ENCODE data around the gene ATG16L2. TPM values are rescaled to one million over a fixed set of nuclear protein-coding genes. Genes with fewer than 3 reads are reported as not detected.

The ATG16L2 gene
- total and polyA plus RNA-seq, 9 of the 15 experiments (the other 6 are each of a cell fraction or from before 2014, with no cell fraction given), result 0.18 to 11.2 (median 6.2) TPM

GRCh38 chr11:72776844-72777754 is 37.1 kb upstream of the ATG16L2 start (continued):
- TF ChIP-seq PYGO2 (tag; IDR thresholded peaks at IDR 0.05), result no peak
- TF ChIP-seq FOXP1 (CRISPR knock-in tag; IDR thresholded peaks at IDR 0.05), result peak; percentile 44; the same call in 1 of the 2 replicates
- TF ChIP-seq, protein P1, sequence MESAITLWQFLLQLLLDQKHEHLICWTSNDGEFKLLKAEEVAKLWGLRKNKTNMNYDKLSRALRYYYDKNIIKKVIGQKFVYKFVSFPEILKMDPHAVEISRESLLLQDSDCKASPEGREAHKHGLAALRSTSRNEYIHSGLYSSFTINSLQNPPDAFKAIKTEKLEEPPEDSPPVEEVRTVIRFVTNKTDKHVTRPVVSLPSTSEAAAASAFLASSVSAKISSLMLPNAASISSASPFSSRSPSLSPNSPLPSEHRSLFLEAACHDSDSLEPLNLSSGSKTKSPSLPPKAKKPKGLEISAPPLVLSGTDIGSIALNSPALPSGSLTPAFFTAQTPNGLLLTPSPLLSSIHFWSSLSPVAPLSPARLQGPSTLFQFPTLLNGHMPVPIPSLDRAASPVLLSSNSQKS (CRISPR knock-in tag; IDR thresholded peaks at IDR 0.05), result no peak
- TF ChIP-seq BHLHE40 (IDR thresholded peaks at IDR 0.05; ENCODE audit: low read length), result peak; percentile 88
- TF ChIP-seq JUN (IDR thresholded peaks at IDR 0.05; ENCODE audit: borderline replicate concordance, low read depth, low read length), result no peak; the same call in 1 of the 2 replicates
- TF ChIP-seq JUN (CRISPR knock-in tag; IDR thresholded peaks at IDR 0.05; ENCODE audit: borderline replicate concordance), result 0 out of 2 replicates have a peak, but pooled peaks have one; percentile 59
- no peak for TF ChIP-seq ZNF24 (IDR thresholded peaks at IDR 0.05)
- TF ChIP-seq CBX2 (IDR thresholded peaks at IDR 0.05; ENCODE audit: insufficient read depth, low read length, poor library complexity, severe bottlenecking), result no peak
- TF ChIP-seq, protein P2, sequence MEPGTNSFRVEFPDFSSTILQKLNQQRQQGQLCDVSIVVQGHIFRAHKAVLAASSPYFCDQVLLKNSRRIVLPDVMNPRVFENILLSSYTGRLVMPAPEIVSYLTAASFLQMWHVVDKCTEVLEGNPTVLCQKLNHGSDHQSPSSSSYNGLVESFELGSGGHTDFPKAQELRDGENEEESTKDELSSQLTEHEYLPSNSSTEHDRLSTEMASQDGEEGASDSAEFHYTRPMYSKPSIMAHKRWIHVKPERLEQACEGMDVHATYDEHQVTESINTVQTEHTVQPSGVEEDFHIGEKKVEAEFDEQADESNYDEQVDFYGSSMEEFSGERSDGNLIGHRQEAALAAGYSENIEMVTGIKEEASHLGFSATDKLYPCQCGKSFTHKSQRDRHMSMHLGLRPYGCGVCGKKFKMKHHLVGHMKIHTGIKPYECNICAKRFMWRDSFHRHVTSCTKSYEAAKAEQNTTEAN (CRISPR knock-in tag; IDR thresholded peaks at IDR 0.05), result no peak
- TF ChIP-seq, protein P3, sequence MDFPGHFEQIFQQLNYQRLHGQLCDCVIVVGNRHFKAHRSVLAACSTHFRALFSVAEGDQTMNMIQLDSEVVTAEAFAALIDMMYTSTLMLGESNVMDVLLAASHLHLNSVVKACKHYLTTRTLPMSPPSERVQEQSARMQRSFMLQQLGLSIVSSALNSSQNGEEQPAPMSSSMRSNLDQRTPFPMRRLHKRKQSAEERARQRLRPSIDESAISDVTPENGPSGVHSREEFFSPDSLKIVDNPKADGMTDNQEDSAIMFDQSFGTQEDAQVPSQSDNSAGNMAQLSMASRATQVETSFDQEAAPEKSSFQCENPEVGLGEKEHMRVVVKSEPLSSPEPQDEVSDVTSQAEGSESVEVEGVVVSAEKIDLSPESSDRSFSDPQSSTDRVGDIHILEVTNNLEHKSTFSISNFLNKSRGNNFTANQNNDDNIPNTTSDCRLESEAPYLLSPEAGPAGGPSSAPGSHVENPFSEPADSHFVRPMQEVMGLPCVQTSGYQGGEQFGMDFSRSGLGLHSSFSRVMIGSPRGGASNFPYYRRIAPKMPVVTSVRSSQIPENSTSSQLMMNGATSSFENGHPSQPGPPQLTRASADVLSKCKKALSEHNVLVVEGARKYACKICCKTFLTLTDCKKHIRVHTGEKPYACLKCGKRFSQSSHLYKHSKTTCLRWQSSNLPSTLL (IDR thresholded peaks at IDR 0.05), result no peak
- TF ChIP-seq NR0B1 (IDR thresholded peaks at IDR 0.05; ENCODE audit: partially characterized antibody), result no peak
- peak in 1 of 2 experiments; percentile 26; a peak in 1 of 4 replicates for TF ChIP-seq RCOR1 (IDR thresholded peaks at IDR 0.05; ENCODE audit: borderline replicate concordance in 1 of 2, low read depth in 2 of 2, low read length in 2 of 2)
- TF ChIP-seq TBP (optimal IDR thresholded peaks at IDR 0.05; ENCODE audit: low read depth, low read length), result peak; percentile 11
- TF ChIP-seq, protein P4, sequence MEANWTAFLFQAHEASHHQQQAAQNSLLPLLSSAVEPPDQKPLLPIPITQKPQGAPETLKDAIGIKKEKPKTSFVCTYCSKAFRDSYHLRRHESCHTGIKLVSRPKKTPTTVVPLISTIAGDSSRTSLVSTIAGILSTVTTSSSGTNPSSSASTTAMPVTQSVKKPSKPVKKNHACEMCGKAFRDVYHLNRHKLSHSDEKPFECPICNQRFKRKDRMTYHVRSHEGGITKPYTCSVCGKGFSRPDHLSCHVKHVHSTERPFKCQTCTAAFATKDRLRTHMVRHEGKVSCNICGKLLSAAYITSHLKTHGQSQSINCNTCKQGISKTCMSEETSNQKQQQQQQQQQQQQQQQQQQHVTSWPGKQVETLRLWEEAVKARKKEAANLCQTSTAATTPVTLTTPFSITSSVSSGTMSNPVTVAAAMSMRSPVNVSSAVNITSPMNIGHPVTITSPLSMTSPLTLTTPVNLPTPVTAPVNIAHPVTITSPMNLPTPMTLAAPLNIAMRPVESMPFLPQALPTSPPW (CRISPR knock-in tag; IDR thresholded peaks at IDR 0.05), result no peak; the same call in 1 of the 2 replicates
- TF ChIP-seq USF1 (CRISPR knock-in tag; IDR thresholded peaks at IDR 0.05), result peak; percentile 80
- TF ChIP-seq NR4A1 (CRISPR knock-in tag; IDR thresholded peaks at IDR 0.05), result no peak
- TF ChIP-seq NR4A1 (tag; IDR thresholded peaks at IDR 0.05), result no peak
- TF ChIP-seq HNRNPK (IDR thresholded peaks at IDR 0.05; ENCODE audit: low read depth, low read length, poor library complexity, severe bottlenecking), result no peak
- TF ChIP-seq STAT5A (IDR thresholded peaks at IDR 0.05; ENCODE audit: borderline replicate concordance, low read length), result no peak

All from K562 (cell line).